ENCODE data around the gene INAFM1.

The INAFM1 gene

DNA sequence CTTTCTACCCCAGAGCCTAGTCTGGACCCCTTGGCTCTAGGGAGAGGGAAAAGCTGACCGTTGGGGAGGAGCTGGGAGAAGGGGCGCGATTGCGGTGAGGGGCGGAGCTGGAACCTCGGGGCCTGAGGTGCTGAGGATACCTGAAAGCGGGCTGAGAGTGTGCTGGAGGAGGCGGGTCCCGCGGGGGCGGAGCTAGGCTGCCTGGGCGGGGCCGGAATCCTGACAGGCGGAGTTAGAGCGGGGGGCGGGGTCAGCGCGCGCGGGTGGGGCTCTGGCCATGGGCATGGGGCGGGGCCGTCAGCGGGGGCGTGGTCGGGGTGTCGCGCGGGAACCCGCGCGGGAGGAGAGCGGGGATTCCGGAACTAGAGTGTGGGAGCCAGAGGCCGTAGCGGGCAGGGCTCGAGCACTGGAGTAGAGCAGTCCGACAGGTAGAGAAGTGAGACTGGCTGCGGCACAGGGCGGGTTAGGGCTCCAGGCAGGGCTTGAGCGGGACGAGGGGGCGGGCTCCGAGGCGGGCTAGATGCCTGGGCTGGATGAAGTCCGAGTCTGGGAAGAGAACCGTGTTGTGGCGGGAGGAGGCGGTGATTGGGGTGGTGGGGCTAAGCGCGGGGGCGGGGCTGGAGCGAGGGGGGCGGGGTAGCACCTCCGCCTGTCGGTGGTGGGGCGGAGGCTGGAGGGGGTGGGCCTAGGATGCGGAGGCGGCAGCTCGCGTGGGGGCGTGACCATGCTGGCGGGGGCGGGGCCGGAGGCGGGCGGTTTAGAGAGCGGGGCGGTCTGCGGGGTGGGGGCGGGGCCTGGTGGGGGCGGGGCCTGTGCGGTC lies at the start of gene INAFM1:
Gene INAFM1, plus strand, starts transcription at position 815 of the 820 bp plus-strand sequence. CDS start 35 bp downstream, outside the sequence.
- TF ChIP-seq GATA2 (IDR thresholded peaks at IDR 0.05; ENCODE audit: low read depth, low read length), result no peak
- no peak for TF ChIP-seq GATA3 (IDR thresholded peaks at IDR 0.05; ENCODE audit: low read depth, low read length)

DNA sequence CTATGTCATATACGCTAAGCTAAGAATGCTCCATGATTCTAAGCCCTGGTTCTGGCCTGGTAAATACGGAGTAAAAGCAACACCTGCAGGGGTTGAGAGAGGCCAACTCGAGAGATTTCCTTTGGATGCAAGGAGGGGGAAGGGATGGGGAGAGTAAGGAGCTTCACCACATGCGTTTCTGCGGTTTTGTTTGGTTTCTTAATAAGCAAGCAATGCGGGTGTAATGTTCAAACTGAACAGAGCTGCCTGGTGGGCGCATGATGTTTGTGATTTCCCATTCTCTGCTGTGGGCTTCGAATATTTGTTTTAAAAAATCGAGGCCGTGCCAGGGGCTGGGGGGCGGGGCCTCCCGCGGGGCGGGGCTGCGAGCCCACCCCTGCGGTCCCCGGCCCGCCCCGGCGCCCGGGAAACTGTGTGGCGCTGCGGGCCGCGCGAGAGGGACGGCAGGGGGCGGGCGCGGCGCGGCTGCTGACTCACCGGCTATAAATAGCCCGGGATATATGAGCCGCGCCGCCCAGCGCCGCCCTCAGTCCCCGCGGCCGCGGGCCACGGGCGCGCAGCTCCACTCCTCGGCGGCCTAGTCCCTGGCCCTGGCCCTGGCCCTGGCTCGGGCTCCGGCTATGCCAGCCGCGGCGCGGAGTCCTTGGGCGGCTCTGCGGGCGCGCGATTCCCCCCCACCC lies 48.8 kb upstream of the INAFM1 start:
- TF ChIP-seq GATA3 (IDR thresholded peaks at IDR 0.05; ENCODE audit: low read depth, low read length) (no peak), GATA2 (IDR thresholded peaks at IDR 0.05; ENCODE audit: low read depth, low read length) (no peak)

DNA sequence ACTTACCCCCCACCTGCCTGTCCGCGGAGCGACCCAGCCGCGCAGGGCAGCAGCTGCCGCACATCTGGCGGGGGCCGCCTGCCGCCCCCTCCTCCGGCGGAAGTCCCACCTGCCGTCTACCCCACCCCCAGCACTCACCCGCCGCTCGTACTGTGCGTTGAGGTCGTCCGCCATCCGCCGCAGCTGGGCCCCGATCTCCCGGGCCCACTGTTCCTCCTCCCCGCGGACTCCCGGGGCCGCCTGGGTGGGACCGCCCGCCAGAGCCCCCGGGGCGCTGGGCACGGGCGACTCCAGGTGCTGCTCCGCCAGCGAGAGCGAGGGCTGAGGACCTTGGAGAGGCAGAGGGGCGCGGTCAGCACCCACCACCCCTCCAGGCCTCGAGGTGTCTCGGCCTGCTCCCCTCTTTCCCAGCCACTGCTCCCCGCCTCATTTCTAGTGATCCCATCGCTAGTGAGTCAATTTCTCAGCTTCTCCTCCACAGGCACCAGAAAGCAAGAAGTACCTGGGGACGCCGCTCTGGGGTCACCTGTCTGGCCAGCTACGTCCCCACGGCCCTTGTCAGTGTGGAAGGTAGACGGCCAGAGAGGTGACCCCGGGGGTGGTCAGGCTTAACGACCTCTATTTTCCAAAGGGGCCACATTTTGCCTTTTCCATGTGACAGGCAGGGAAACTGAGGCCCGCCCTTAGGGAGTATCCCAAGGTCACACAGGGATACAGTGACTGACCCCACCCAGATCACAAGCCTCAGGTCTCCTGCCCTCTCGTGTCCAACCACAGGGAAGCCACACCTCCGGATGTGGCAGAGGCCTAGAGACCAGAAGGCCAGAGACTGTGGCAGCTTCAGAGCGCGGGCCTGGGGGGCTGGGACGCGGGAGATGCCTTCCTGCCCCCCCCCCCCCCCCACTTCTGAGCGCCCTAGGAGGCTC lies 48.0 kb upstream of the INAFM1 start:
- TF ChIP-seq GATA3 (IDR thresholded peaks at IDR 0.05; ENCODE audit: low read depth, low read length), result no peak
- no peak for TF ChIP-seq GATA2 (IDR thresholded peaks at IDR 0.05; ENCODE audit: low read depth, low read length)

- TF ChIP-seq GATA3 (IDR thresholded peaks at IDR 0.05; ENCODE audit: low read depth, low read length) (no peak), GATA2 (IDR thresholded peaks at IDR 0.05; ENCODE audit: low read depth, low read length) (no peak)
Measured at GRCh38 chr19:47227352-47228167, 47.1 kb upstream of the INAFM1 start.

GRCh38 chr19:47228168-47228936 lies 46.3 kb upstream of the INAFM1 start:
- TF ChIP-seq GATA3 (IDR thresholded peaks at IDR 0.05; ENCODE audit: low read depth, low read length) (no peak), GATA2 (IDR thresholded peaks at IDR 0.05; ENCODE audit: low read depth, low read length) (no peak)

DNA sequence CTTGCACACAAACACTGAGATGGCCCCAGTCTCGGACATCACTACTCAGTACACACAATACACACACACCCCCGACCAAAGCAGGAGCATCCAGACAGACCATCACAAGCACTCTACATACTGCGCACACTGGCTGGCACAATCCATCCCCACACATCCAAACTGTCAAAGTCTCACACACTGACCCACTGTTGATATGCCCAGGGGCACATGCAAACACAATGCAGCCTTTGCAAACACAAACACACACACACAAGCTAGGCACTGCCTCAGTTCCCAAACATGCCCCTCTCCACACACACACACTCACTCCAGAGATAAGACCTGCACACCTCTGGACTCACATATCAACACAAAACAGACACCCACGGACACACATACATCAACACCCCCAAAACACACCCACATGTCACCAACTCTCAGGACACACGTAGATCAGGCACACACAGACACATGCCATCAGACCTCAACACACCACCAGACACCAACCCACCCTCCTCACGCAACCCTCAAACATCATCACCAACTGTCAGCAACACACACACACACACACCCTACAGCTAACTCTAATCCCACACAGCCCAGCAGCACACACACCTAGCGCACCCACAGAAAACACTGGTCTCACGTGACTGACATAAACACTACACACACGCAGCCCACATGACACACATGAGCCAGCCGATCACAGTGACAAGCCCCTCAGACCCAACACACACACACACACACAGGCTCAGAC lies 45.6 kb upstream of the INAFM1 start:
- no peak for TF ChIP-seq GATA2 (IDR thresholded peaks at IDR 0.05; ENCODE audit: low read depth, low read length)
- TF ChIP-seq GATA3 (IDR thresholded peaks at IDR 0.05; ENCODE audit: low read depth, low read length), result no peak

- TF ChIP-seq GATA2 (IDR thresholded peaks at IDR 0.05; ENCODE audit: low read depth, low read length), result no peak
- no peak for TF ChIP-seq GATA3 (IDR thresholded peaks at IDR 0.05; ENCODE audit: low read depth, low read length)
Measured at GRCh38 chr19:47229676-47230053, 45.0 kb upstream of the INAFM1 start.

DNA sequence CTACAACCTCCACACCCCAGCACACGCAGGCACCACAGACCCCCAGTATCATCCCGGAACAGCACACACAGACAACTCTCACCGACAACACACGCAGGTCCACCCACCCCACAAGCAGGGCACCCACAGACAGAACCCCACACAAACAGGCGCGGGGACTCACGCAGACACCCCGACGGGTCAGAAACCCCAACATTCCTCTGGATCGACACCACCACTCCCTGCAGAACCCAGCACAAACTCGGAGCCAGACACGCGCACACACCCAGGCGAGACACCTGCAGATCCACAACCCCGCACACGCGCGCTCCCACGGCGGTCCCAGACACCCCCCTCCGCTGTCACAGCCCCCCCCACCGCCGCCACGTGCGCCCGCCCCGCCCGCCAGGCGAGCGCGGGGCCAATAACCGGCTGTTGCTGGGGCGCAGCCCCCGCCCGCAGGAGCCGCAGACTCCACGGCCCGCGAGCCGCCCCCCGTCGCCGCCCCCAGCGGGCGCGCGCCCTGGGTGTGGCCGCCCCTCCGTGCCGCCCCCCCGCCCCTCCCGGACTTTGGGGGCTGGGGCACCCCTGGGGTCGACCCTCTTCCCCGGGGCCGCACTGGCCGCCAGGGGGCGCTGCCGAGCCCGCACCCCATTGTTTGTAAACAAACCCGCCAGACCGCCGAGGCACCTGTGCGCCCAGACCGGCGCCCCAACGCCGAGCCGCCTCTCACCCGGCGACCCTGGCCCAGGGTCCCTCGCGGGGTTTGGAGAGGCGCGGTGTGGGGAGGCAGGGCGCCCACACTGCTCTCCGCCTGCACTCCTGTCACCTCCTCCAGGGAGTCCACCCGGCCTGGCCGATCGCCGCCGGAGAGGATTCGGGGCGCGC lies 44.4 kb upstream of the INAFM1 start:
- TF ChIP-seq GATA3 (IDR thresholded peaks at IDR 0.05; ENCODE audit: low read depth, low read length) (no peak), GATA2 (IDR thresholded peaks at IDR 0.05; ENCODE audit: low read depth, low read length) (no peak)

- TF ChIP-seq GATA2 (IDR thresholded peaks at IDR 0.05; ENCODE audit: low read depth, low read length), result no peak
- TF ChIP-seq GATA3 (IDR thresholded peaks at IDR 0.05; ENCODE audit: low read depth, low read length), result no peak
Measured at GRCh38 chr19:47230921-47231214, 43.8 kb upstream of the INAFM1 start, which contains the start of gene BBC3. BBC3 (minus strand) TSS chr19:47231199; CDS start chr19:47228431, 2,768 bp downstream.

- TF ChIP-seq GATA3 (IDR thresholded peaks at IDR 0.05; ENCODE audit: low read depth, low read length), result no peak
Measured at GRCh38 chr19:47231215-47232054, 43.2 kb upstream of the INAFM1 start.

All from SH-SY5Y (cell line).